Adrenal gland (tissue), 12 donors: ENCODE data around the gene ACER3. TPM values are rescaled to one million over a fixed set of nuclear protein-coding genes. Genes with fewer than 3 reads are reported as not detected.

Source experiments
- DNase-seq, 7 donors: peaks; one replicate each; pipeline ENCODE4 v3.0.0-alpha.2; 2019 to 2020
- H3K27ac ChIP-seq, 5 donors: fragments of 200-600 bp; sonication (generic) in 4 of 5; 1 replicate in 3 of 5; 2 replicates in 2 of 5; pipeline versions ENCODE4 v1.5.1 to v1.8.0; 2016 to 2020; ENCODE audit warnings: mild to moderate bottlenecking in 1 of 5
- H3K27me3 ChIP-seq: fragments of 200-600 bp; 2 replicates; pipeline ENCODE4 v1.8.0; 2021
- H3K36me3 ChIP-seq, 2 donors: fragments of 200-600 bp; replicated peaks in 1 of 2; 1 replicate in 1 of 2; 2 replicates in 1 of 2; pipeline versions ENCODE4 v1.5.1 to v1.8.0; 2018 to 2022
- H3K4me1 ChIP-seq, 2 donors: fragments of 200-600 bp; replicated peaks in 1 of 2; 1 replicate in 1 of 2; 2 replicates in 1 of 2; pipeline versions ENCODE4 v1.5.1 to v1.8.0; 2018 to 2021
- H3K4me3 ChIP-seq, 4 donors: fragments of 200-600 bp; sonication (generic) in 3 of 4; one replicate each; pipeline ENCODE4 v1.5.1; 2016 to 2018
- H3K9me3 ChIP-seq, 3 donors: fragments of 200-600 bp; sonication (generic) in 1 of 3; replicated peaks in 1 of 3; 1 replicate in 2 of 3; 2 replicates in 1 of 3; pipeline versions ENCODE4 v1.5.1 to v1.8.0; 2016 to 2021
- CTCF ChIP-seq, 6 experiments: fragments of 450-650 bp in 4 of 6; fragments of 200-600 bp in 2 of 6; sonication (generic) in 1 of 6; IDR thresholded peaks; 1 replicate in 5 of 6; 2 replicates in 1 of 6; pipeline versions ENCODE4 v1.5.1 to v1.8.0; 2016 to 2021; ENCODE audit warnings: antibody characterized with exemption in 6 of 6, mild to moderate bottlenecking in 2 of 6, moderate library complexity in 1 of 6
- POLR2A ChIP-seq, 2 donors: fragments of 450-650 bp; IDR thresholded peaks; one replicate each; pipeline ENCODE4 v1.6.1; 2017; ENCODE audit warnings: antibody characterized with exemption in 2 of 2, mild to moderate bottlenecking in 2 of 2, moderate library complexity in 1 of 2
- WGBS, 4 donors: extraction: QIAGEN DNeasy Blood & Tissue Kit in 2 of 4; methylation state at CpG; one replicate each; pipeline versions ENCODE4 v1.1.5 to v1.1.7; 2013 to 2017; 5-methylcytosine and 5-hydroxymethylcytosine counted together
- intact Hi-C, 2 donors: fragments of 100-400 bp; cut with DNase I; formaldehyde crosslinking; loops; one replicate each; pipeline versions ENCODE4 v1.14.1 to v1.15.0; 2022 to 2023
- polyA plus RNA-seq, 3 donors: library from polyadenylated mRNA; stranded (reverse); fragments of 200-250 nt in 2 of 3; fragments of 350-450 nt in 1 of 3; fragmentation: Illumina TruSeq in 1 of 3; extraction: RNeasy Lipid Tissue Mini Kit (QIAGEN cat#74804) in 1 of 3; gene quantifications; one replicate each; pipeline ENCODE4 v1.2.3, GENCODE V29; 2013 to 2014
- total RNA-seq, 9 donors: library from RNA; depleted of rRNA in 4 of 9; stranded (reverse); fragments of >200 nt in 4 of 9; fragments of 120-200 nt in 1 of 9; fragmentation: NEBNext Ultra II Directional in 1 of 9; extraction: Animal tissue kit (Norgen Biotek cat#: 25700) in 1 of 9; gene quantifications; one replicate each; pipeline versions ENCODE4 v1.1.0 to v1.2.4, GENCODE V29; 2013 to 2023
- donor health status: healthy with polysubstance abuse.
- donor health status: Bipolar disorder and iron deficiency.
- donor health status: DM: yes; HTN: yes; CAD: no.
- donor health status: DM: no; HTN: no; CAD: no.
- donor health status: DM: no; HTN: no; CAD: no.
- donor health status: DM: yes; HTN: yes; CAD: no.

The ACER3 gene
- total and polyA plus RNA-seq, 12 donors: 4.1 to 22.0 (median 15.3) TPM

GRCh38 chr11:77053217-77054015 is 192.7 kb downstream of the ACER3 start:
- Histone ChIP-seq H3K9me3 (no peaks in the 10 kb centered on the region), H3K27ac (no peak overlapping the region), H3K4me1 (no peaks in the 10 kb centered on the region), H3K27me3 (no peaks in the 10 kb centered on the region), H3K36me3 (no peaks in the 10 kb centered on the region), H3K4me3 (no peak overlapping the region)
- no peak for DNase-seq
- 79 to 93% (median 89%) methylated on average over 13 to 14 of the region's 14 CpGs for WGBS, 4 donors
- intact Hi-C loops: no loop called here
- TF ChIP-seq CTCF (IDR thresholded peaks at IDR 0.05) (no peak), POLR2A (IDR thresholded peaks at IDR 0.05) (no peak)

- intact Hi-C loops: no loop called here
- H3K27ac ChIP-seq: no peak overlapping the region
- H3K4me1 ChIP-seq: no peaks in the 10 kb centered on the region
- TF ChIP-seq CTCF (IDR thresholded peaks at IDR 0.05): no peak
- H3K4me3 ChIP-seq: no peak overlapping the region
- H3K27me3 ChIP-seq: no peaks in the 10 kb centered on the region
- WGBS, 4 donors: 43 to 85% (median 73%) methylated on average over 1 of the region's 1 CpG
- H3K36me3 ChIP-seq: no peaks in the 10 kb centered on the region
- peak in 2 of 7 donors; percentile 1 to 30 for DNase-seq
- H3K9me3 ChIP-seq: no peaks in the 10 kb centered on the region
These were observed 193.4 kb downstream of the ACER3 start for GRCh38 chr11:77054084-77054483.

- H3K4me3 ChIP-seq: no peak overlapping the region
- peak overlapping the region in 3 of 5 donors; percentile 19 to 56 (median 55) for H3K27ac ChIP-seq
- intact Hi-C loops: no loop called here
- no peaks in the 10 kb centered on the region for H3K36me3 ChIP-seq
- TF ChIP-seq POLR2A (IDR thresholded peaks at IDR 0.05) (no peak), CTCF (IDR thresholded peaks at IDR 0.05) (no peak)
- whole genome bisulfite sequencing, 4 donors: 41 to 56% (median 45%) methylated on average over 2 of the region's 2 CpGs
- peak in 3 of 7 donors; percentile 15 to 63 (median 15) for DNase-seq
- no peaks in the 10 kb centered on the region for H3K27me3 ChIP-seq
- no peaks in the 10 kb centered on the region for H3K4me1 ChIP-seq
- H3K9me3 ChIP-seq: no peaks in the 10 kb centered on the region
These were observed 194.4 kb downstream of the ACER3 start for GRCh38 chr11:77055101-77055561.

GRCh38 chr11:77055913-77056312 is 195.2 kb downstream of the ACER3 start:
- WGBS, 4 donors: 92 to 98% (median 95%) methylated on average over 5 of the region's 5 CpGs
- no peak for TF ChIP-seq POLR2A (IDR thresholded peaks at IDR 0.05)
- TF ChIP-seq CTCF (IDR thresholded peaks at IDR 0.05): no peak
- DNase-seq: peak in 2 of 7 donors; percentile 16 to 48
- intact Hi-C loops: no loop called here
- Histone ChIP-seq H3K27ac (peak overlapping the region in 2 of 5 donors; percentile 19 to 43), H3K36me3 (no peaks in the 10 kb centered on the region), H3K4me1 (no peaks in the 10 kb centered on the region), H3K27me3 (no peaks in the 10 kb centered on the region), H3K9me3 (no peaks in the 10 kb centered on the region), H3K4me3 (no peak overlapping the region)
